Measurements from ENCODE around the gene MEDAG. TPM values are rescaled to one million over a fixed set of nuclear protein-coding genes. Genes with fewer than 3 reads are reported as not detected.

MEDAG gene
- polyA plus RNA-seq, 3 donors: not detected

GRCh38 chr13:30861163-30861562 is 44.9 kb upstream of the MEDAG start:
- Mint-ChIP-seq H3K4me3 (no peak overlapping the region), H3K9me3 (peaks cover 0 to 5% (median 3%) of the 10 kb centered on the region in 7 donors), H3K27me3 (ENCODE audit: low read depth in 3 of 3) (peaks cover 4 to 13% (median 7%) of the 10 kb centered on the region in 3 donors), H3K27ac (no peak overlapping the region), H3K36me3 (no peaks in the 10 kb centered on the region), H3K4me1 (peaks cover 5% of the 10 kb centered on the region)
- TF ChIP-seq CTCF (IDR thresholded peaks at IDR 0.05): no peak
- Histone ChIP-seq H3K9ac (ENCODE audit: insufficient read depth, low read length, poor library complexity, severe bottlenecking) (no peak overlapping the region), H2AFZ (ENCODE audit: insufficient read depth, low read depth, low read length, poor library complexity, severe bottlenecking) (no peak overlapping the region), H3K36me3 (replicated peaks in 1 of 2; ENCODE audit: control insufficient read depth in 1 of 2, insufficient read depth in 2 of 2, low read length in 2 of 2) (no peaks in the 10 kb centered on the region), H3K4me2 (replicated peaks; ENCODE audit: extremely low read depth, low read length, poor library complexity, severe bottlenecking) (no peak overlapping the region), H3K79me2 (ENCODE audit: insufficient read depth, low read length) (no peaks in the 10 kb centered on the region), H3K4me3 (replicated peaks in 1 of 3; ENCODE audit: low read depth in 2 of 3, low read length in 3 of 3) (no peak overlapping the region), H3K27me3 (ENCODE audit: control insufficient read depth in 2 of 2, insufficient read depth in 2 of 2, low read length in 2 of 2) (no peaks in the 10 kb centered on the region), H3K27ac (ENCODE audit: low read depth in 1 of 2, low read length in 2 of 2) (no peak overlapping the region), H3K9me3 (replicated peaks in 1 of 2; ENCODE audit: control insufficient read depth in 1 of 2, insufficient read depth in 1 of 2, low read length in 2 of 2) (no peaks in the 10 kb centered on the region), H3K4me1 (ENCODE audit: control insufficient read depth in 1 of 2, insufficient read depth in 2 of 2, low read length in 2 of 2) (no peaks in the 10 kb centered on the region), H4K20me1 (ENCODE audit: insufficient read depth, low read length) (no peaks in the 10 kb centered on the region)
- no peak for DNase-seq
- intact Hi-C loops (cut with micrococcal nuclease): loop anchor here in 1 of 2 donors (10.0 kb wide), 1 partner anchor 196 kb away; no protein-coding TSS in a partner anchor
- WGBS (ENCODE audit: insufficient coverage): no CpG with 5 or more reads among the region's 3 CpGs

GRCh38 chr13:30861836-30862467 is 44.1 kb upstream of the MEDAG start:
- no peaks in the 10 kb centered on the region for H4K20me1 ChIP-seq (ENCODE audit: insufficient read depth, low read length)
- no peak for TF ChIP-seq CTCF (IDR thresholded peaks at IDR 0.05)
- WGBS (ENCODE audit: insufficient coverage): 91% methylated on average over 5 of the region's 7 CpGs

More at GRCh38 chr13:30861836-30862467, 44.1 kb upstream of the MEDAG start:
- H3K4me1 ChIP-seq (ENCODE audit: control insufficient read depth in 1 of 2, insufficient read depth in 2 of 2, low read length in 2 of 2): no peaks in the 10 kb centered on the region
- H3K27me3 ChIP-seq (ENCODE audit: control insufficient read depth in 2 of 2, insufficient read depth in 2 of 2, low read length in 2 of 2): no peaks in the 10 kb centered on the region
- no peak overlapping the region for H3K9ac ChIP-seq (ENCODE audit: insufficient read depth, low read length, poor library complexity, severe bottlenecking)
- H3K79me2 ChIP-seq (ENCODE audit: insufficient read depth, low read length): no peaks in the 10 kb centered on the region
- H3K27ac ChIP-seq (ENCODE audit: low read depth in 1 of 2, low read length in 2 of 2): no peak overlapping the region
- no peak overlapping the region for H3K4me2 ChIP-seq (replicated peaks; ENCODE audit: extremely low read depth, low read length, poor library complexity, severe bottlenecking)
- H3K4me3 ChIP-seq (replicated peaks in 1 of 3; ENCODE audit: low read depth in 2 of 3, low read length in 3 of 3): no peak overlapping the region
- intact Hi-C loops (cut with micrococcal nuclease): loop anchor here in 1 of 2 donors (10.0 kb wide), 1 partner anchor 197 kb away; no protein-coding TSS in a partner anchor
- H3K36me3 Mint-ChIP-seq: no peaks in the 10 kb centered on the region
- peaks cover 0 to 5% (median 3%) of the 10 kb centered on the region in 7 donors for H3K9me3 Mint-ChIP-seq
- peaks cover 4 to 13% (median 4%) of the 10 kb centered on the region in 3 donors for H3K27me3 Mint-ChIP-seq (ENCODE audit: low read depth in 3 of 3)
- H3K27ac Mint-ChIP-seq: no peak overlapping the region
- no peaks in the 10 kb centered on the region for H3K36me3 ChIP-seq (replicated peaks in 1 of 2; ENCODE audit: control insufficient read depth in 1 of 2, insufficient read depth in 2 of 2, low read length in 2 of 2)
- no peak overlapping the region for H3K4me3 Mint-ChIP-seq
- H2AFZ ChIP-seq (ENCODE audit: insufficient read depth, low read depth, low read length, poor library complexity, severe bottlenecking): no peak overlapping the region
- H3K4me1 Mint-ChIP-seq: peaks cover 5% of the 10 kb centered on the region
- no peak for DNase-seq
- H3K9me3 ChIP-seq (replicated peaks in 1 of 2; ENCODE audit: control insufficient read depth in 1 of 2, insufficient read depth in 1 of 2, low read length in 2 of 2): no peaks in the 10 kb centered on the region
